ENCODE results near the gene AS3MT.

Gene AS3MT

GRCh38 chr10:102941401-102941800, 72.1 kb downstream of the AS3MT start:
- Histone ChIP-seq H3K4me1 (ENCODE audit: insufficient read depth, low read length) (peaks cover 5% of the 10 kb centered on the region), H3K79me2 (ENCODE audit: insufficient read depth, low read length) (no peaks in the 10 kb centered on the region), H3K36me3 (ENCODE audit: insufficient read depth, low read length) (no peaks in the 10 kb centered on the region), H3K27me3 (ENCODE audit: insufficient read depth, low read length, poor library complexity) (no peaks in the 10 kb centered on the region), H3K9me3 (ENCODE audit: insufficient read depth, low read length, severe bottlenecking) (no peaks in the 10 kb centered on the region), H3K27ac (ENCODE audit: low read length) (no peak overlapping the region), H3K9ac (ENCODE audit: low read depth, low read length) (no peak overlapping the region), H4K20me1 (ENCODE audit: insufficient read depth, low read length) (no peaks in the 10 kb centered on the region), H3K4me2 (ENCODE audit: insufficient read depth, low read length) (no peak overlapping the region), H2AFZ (ENCODE audit: low read depth, low read length) (no peak overlapping the region), H3K4me3 (ENCODE audit: low read depth in 1 of 2, low read length in 2 of 2) (no peak overlapping the region)
- TF ChIP-seq EZH2 (IDR thresholded peaks at IDR 0.05; ENCODE audit: borderline replicate concordance, low read depth, low read length, severe bottlenecking), result no peak
- TF ChIP-seq, protein P1, sequence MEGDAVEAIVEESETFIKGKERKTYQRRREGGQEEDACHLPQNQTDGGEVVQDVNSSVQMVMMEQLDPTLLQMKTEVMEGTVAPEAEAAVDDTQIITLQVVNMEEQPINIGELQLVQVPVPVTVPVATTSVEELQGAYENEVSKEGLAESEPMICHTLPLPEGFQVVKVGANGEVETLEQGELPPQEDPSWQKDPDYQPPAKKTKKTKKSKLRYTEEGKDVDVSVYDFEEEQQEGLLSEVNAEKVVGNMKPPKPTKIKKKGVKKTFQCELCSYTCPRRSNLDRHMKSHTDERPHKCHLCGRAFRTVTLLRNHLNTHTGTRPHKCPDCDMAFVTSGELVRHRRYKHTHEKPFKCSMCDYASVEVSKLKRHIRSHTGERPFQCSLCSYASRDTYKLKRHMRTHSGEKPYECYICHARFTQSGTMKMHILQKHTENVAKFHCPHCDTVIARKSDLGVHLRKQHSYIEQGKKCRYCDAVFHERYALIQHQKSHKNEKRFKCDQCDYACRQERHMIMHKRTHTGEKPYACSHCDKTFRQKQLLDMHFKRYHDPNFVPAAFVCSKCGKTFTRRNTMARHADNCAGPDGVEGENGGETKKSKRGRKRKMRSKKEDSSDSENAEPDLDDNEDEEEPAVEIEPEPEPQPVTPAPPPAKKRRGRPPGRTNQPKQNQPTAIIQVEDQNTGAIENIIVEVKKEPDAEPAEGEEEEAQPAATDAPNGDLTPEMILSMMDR (IDR thresholded peaks at IDR 0.05; ENCODE audit: borderline replicate concordance, extremely low read depth, low read length, poor library complexity, severe bottlenecking), result no peak
- DNase-seq (no peak), ATAC-seq (ENCODE audit: insufficient read depth, low read depth) (no peak)

- Histone ChIP-seq H3K27ac (ENCODE audit: low read length) (no peak overlapping the region), H3K9ac (ENCODE audit: low read depth, low read length) (no peak overlapping the region), H3K9me3 (ENCODE audit: insufficient read depth, low read length, severe bottlenecking) (no peaks in the 10 kb centered on the region), H3K4me1 (ENCODE audit: insufficient read depth, low read length) (no peaks in the 10 kb centered on the region), H3K4me2 (ENCODE audit: insufficient read depth, low read length) (no peak overlapping the region), H2AFZ (ENCODE audit: low read depth, low read length) (no peak overlapping the region), H3K79me2 (ENCODE audit: insufficient read depth, low read length) (no peaks in the 10 kb centered on the region), H3K4me3 (ENCODE audit: low read depth in 1 of 2, low read length in 2 of 2) (no peak overlapping the region), H3K36me3 (ENCODE audit: insufficient read depth, low read length) (no peaks in the 10 kb centered on the region), H3K27me3 (ENCODE audit: insufficient read depth, low read length, poor library complexity) (no peaks in the 10 kb centered on the region), H4K20me1 (ENCODE audit: insufficient read depth, low read length) (no peaks in the 10 kb centered on the region)
- TF ChIP-seq, protein P1 (IDR thresholded peaks at IDR 0.05; ENCODE audit: borderline replicate concordance, extremely low read depth, low read length, poor library complexity, severe bottlenecking), result no peak
- TF ChIP-seq EZH2 (IDR thresholded peaks at IDR 0.05; ENCODE audit: borderline replicate concordance, low read depth, low read length, severe bottlenecking), result no peak
- DNase-seq (no peak), ATAC-seq (ENCODE audit: insufficient read depth, low read depth) (no peak)
Measured at GRCh38 chr10:102945449-102945848, 76.2 kb downstream of the AS3MT start.

- TF ChIP-seq, protein P1 (IDR thresholded peaks at IDR 0.05; ENCODE audit: borderline replicate concordance, extremely low read depth, low read length, poor library complexity, severe bottlenecking), result no peak
- TF ChIP-seq EZH2 (IDR thresholded peaks at IDR 0.05; ENCODE audit: borderline replicate concordance, low read depth, low read length, severe bottlenecking), result no peak
- ATAC-seq (ENCODE audit: insufficient read depth, low read depth), result no peak
Measured at GRCh38 chr10:102945962-102946361, 76.7 kb downstream of the AS3MT start.

DNA sequence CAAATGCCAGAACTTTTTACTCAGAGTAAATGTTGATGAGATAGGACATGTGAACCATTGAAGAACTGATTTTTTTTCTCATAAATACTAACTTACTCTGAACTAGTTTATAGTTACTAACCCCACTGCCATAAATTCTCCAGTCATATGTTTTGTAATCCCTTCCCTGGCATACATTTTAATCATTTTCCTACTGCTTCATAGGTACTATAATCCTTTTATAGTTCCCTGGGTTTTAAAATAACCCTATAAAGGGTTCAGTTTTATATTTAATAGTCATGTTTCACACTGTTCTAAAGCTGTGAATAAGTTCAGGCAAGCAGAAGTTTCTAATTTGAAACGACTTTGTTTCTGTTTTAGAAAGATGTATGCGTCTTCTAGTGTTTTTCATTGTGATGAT, 77.7 kb downstream of the AS3MT start:
- H3K4me2 ChIP-seq (ENCODE audit: insufficient read depth, low read length), result no peak overlapping the region
- no peaks in the 10 kb centered on the region for H3K9me3 ChIP-seq (ENCODE audit: insufficient read depth, low read length, severe bottlenecking)
- no peak overlapping the region for H3K4me3 ChIP-seq (ENCODE audit: low read depth in 1 of 2, low read length in 2 of 2)
- H3K4me1 ChIP-seq (ENCODE audit: insufficient read depth, low read length), result no peaks in the 10 kb centered on the region
- H4K20me1 ChIP-seq (ENCODE audit: insufficient read depth, low read length), result no peaks in the 10 kb centered on the region
- H3K79me2 ChIP-seq (ENCODE audit: insufficient read depth, low read length), result no peaks in the 10 kb centered on the region
- DNase-seq, result no peak
- no peak overlapping the region for H3K27ac ChIP-seq (ENCODE audit: low read length)
- H2AFZ ChIP-seq (ENCODE audit: low read depth, low read length), result no peak overlapping the region
- ATAC-seq (ENCODE audit: insufficient read depth, low read depth), result no peak
- no peaks in the 10 kb centered on the region for H3K27me3 ChIP-seq (ENCODE audit: insufficient read depth, low read length, poor library complexity)
- H3K9ac ChIP-seq (ENCODE audit: low read depth, low read length), result no peak overlapping the region
- TF ChIP-seq, protein P1 (IDR thresholded peaks at IDR 0.05; ENCODE audit: borderline replicate concordance, extremely low read depth, low read length, poor library complexity, severe bottlenecking), result no peak
- no peaks in the 10 kb centered on the region for H3K36me3 ChIP-seq (ENCODE audit: insufficient read depth, low read length)

More at GRCh38 chr10:102945962-102946361, 76.7 kb downstream of the AS3MT start:
- H3K9ac ChIP-seq (ENCODE audit: low read depth, low read length), result no peak overlapping the region
- no peaks in the 10 kb centered on the region for H3K9me3 ChIP-seq (ENCODE audit: insufficient read depth, low read length, severe bottlenecking)
- H2AFZ ChIP-seq (ENCODE audit: low read depth, low read length), result no peak overlapping the region
- H3K4me2 ChIP-seq (ENCODE audit: insufficient read depth, low read length), result no peak overlapping the region
- H3K27me3 ChIP-seq (ENCODE audit: insufficient read depth, low read length, poor library complexity), result no peaks in the 10 kb centered on the region
- no peak overlapping the region for H3K4me3 ChIP-seq (ENCODE audit: low read depth in 1 of 2, low read length in 2 of 2)
- H4K20me1 ChIP-seq (ENCODE audit: insufficient read depth, low read length), result no peaks in the 10 kb centered on the region
- no peak for DNase-seq
- H3K79me2 ChIP-seq (ENCODE audit: insufficient read depth, low read length), result no peaks in the 10 kb centered on the region
- H3K4me1 ChIP-seq (ENCODE audit: insufficient read depth, low read length), result no peaks in the 10 kb centered on the region
- H3K27ac ChIP-seq (ENCODE audit: low read length), result no peak overlapping the region
- no peaks in the 10 kb centered on the region for H3K36me3 ChIP-seq (ENCODE audit: insufficient read depth, low read length)
